Measurements from ENCODE around the gene RNF113B. TPM values are rescaled to one million over a fixed set of nuclear protein-coding genes. Genes with fewer than 3 reads are reported as not detected.

Gene RNF113B
- total and polyA plus RNA-seq, 2 of the 4 experiments (the other 2 are of a cell fraction), result not detected

- Histone ChIP-seq H3K27ac (ENCODE audit: insufficient read depth, low read length) (peak overlapping the region; percentile 90), H3K9me1 (ENCODE audit: insufficient read depth, low read length) (peaks cover 7% of the 10 kb centered on the region), H3K18ac (ENCODE audit: low read depth, low read length) (peak overlapping the region; percentile 95), H4K91ac (ENCODE audit: insufficient read depth, low read depth, low read length) (peak overlapping the region; percentile 0), H3K4me2 (ENCODE audit: low read depth, low read length) (peak overlapping the region; percentile 96; the same call in 1 of the 2 replicates), H3K23ac (ENCODE audit: low read depth, low read length) (peak overlapping the region; percentile 99), H3K9ac (ENCODE audit: low read depth, low read length) (peak overlapping the region; percentile 100), H3K27me3 (ENCODE audit: control insufficient read depth, insufficient read depth, low read length) (no peaks in the 10 kb centered on the region; the same call in 1 of the 2 replicates), H3K9me3 (ENCODE audit: control insufficient read depth, insufficient read depth, low read length) (no peaks in the 10 kb centered on the region), H2BK120ac (ENCODE audit: low read depth, low read length) (peak overlapping the region; percentile 64; the same call in 1 of the 2 replicates), H3K56ac (ENCODE audit: extremely low read depth, insufficient read depth, low read length) (peak overlapping the region; percentile 91; the same call in 1 of the 2 replicates), H4K5ac (ENCODE audit: low read depth, low read length) (no peak overlapping the region), H4K8ac (ENCODE audit: low read depth in 2 of 2, low read length in 2 of 2) (peak overlapping the region; percentile 79 to 93; a peak in 3 of 4 replicates), H2BK5ac (ENCODE audit: low read depth, low read length, poor library complexity, severe bottlenecking) (peak overlapping the region; percentile 77), H3K4ac (ENCODE audit: low read depth, low read length) (peak overlapping the region; percentile 94), H2BK15ac (ENCODE audit: low read depth, low read length) (0 out of 3 replicates have a peak overlapping the region, but pooled peaks have one; percentile 77), H3K4me1 (ENCODE audit: control insufficient read depth, insufficient read depth, low read length) (peaks cover 8% of the 10 kb centered on the region), H2AK9ac (replicated peaks; ENCODE audit: low read depth, low read length, poor library complexity) (peak overlapping the region; percentile 73), H2BK20ac (ENCODE audit: low read depth, low read length) (no peak overlapping the region), H3K79me1 (ENCODE audit: low read depth in 1 of 2, low read length in 2 of 2) (peaks cover 9 to 31% of the 10 kb centered on the region in 2 experiments; a peak in 3 of 4 replicates), H3K14ac (replicated peaks; ENCODE audit: low read depth, low read length) (peak overlapping the region; percentile 92), H2AFZ (replicated peaks; ENCODE audit: low read length, poor library complexity) (peak overlapping the region; percentile 89), H3K4me3 (ENCODE audit: insufficient read depth, low read depth, low read length) (peak overlapping the region; percentile 95), H3K36me3 (ENCODE audit: control insufficient read depth, insufficient read depth, low read length) (no peaks in the 10 kb centered on the region), H2AK5ac (ENCODE audit: low read depth, low read length) (no peak overlapping the region; the same call in 1 of the 2 replicates), H4K20me1 (ENCODE audit: insufficient read depth, low read length) (peaks cover 42% of the 10 kb centered on the region)
- dilution Hi-C loops (cut with HindIII; ENCODE audit: low sequenced_read_pairs, unreplicated experiment), result no loop called here
- WGBS, 2 experiments (ENCODE audit: extremely low coverage in 2 of 2, insufficient read length in 1 of 2), result no CpG with 5 or more reads among the region's 60 CpGs
- intact Hi-C loops (cut with micrococcal nuclease), result loop anchor here (2.0 to 10.0 kb wide), 7 partner anchors 29 to 531 kb away; no protein-coding TSS in a partner anchor
- ChIA-PET CTCF (no interaction called here), POLR2A (ENCODE audit: unreplicated experiment) (no interaction called here)
- DNase-seq (peak; percentile 7), ATAC-seq (ENCODE audit: low read depth) (peak; percentile 2)
- TF ChIP-seq MXI1 (IDR thresholded peaks at IDR 0.05; ENCODE audit: borderline replicate concordance, low read depth, low read length), result peak; percentile 38; the same call in 1 of the 2 replicates
- no peak for TF ChIP-seq BHLHE40 (IDR thresholded peaks at IDR 0.05; ENCODE audit: low read depth, low read length)
- peak; percentile 4; the same call in 1 of the 2 replicates for TF ChIP-seq RAD21 (IDR thresholded peaks at IDR 0.05; ENCODE audit: low read length)
- no TSS peak for BruUV-seq (replicated peaks)
- in situ Hi-C loops (cut with MboI; ENCODE audit: low sequenced_read_pairs), result loop anchor here (10.0 to 25.0 kb wide), 4 partner anchors 251 to 694 kb away; no protein-coding TSS in a partner anchor
Measured at GRCh38 chr13:98143601-98144026, 33.5 kb downstream of the RNF113B start.
